ENCODE data around the gene RAD51B.

GRCh38 chr14:68154275-68154674 is 334.7 kb downstream of the RAD51B start:
- TF ChIP-seq, protein P1, sequence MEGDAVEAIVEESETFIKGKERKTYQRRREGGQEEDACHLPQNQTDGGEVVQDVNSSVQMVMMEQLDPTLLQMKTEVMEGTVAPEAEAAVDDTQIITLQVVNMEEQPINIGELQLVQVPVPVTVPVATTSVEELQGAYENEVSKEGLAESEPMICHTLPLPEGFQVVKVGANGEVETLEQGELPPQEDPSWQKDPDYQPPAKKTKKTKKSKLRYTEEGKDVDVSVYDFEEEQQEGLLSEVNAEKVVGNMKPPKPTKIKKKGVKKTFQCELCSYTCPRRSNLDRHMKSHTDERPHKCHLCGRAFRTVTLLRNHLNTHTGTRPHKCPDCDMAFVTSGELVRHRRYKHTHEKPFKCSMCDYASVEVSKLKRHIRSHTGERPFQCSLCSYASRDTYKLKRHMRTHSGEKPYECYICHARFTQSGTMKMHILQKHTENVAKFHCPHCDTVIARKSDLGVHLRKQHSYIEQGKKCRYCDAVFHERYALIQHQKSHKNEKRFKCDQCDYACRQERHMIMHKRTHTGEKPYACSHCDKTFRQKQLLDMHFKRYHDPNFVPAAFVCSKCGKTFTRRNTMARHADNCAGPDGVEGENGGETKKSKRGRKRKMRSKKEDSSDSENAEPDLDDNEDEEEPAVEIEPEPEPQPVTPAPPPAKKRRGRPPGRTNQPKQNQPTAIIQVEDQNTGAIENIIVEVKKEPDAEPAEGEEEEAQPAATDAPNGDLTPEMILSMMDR (IDR thresholded peaks at IDR 0.05 in 2 of 3, conservative IDR thresholded peaks at IDR 0.05 in 1 of 3; ENCODE audit: borderline replicate concordance in 1 of 3, insufficient read depth in 1 of 3, low read depth in 2 of 3, low read length in 2 of 3), result no peak
- no peak for TF ChIP-seq MAX (IDR thresholded peaks at IDR 0.05)
- TF ChIP-seq RAD21 (IDR thresholded peaks at IDR 0.05; ENCODE audit: low read depth), result no peak
- no peak for TF ChIP-seq SP1 (IDR thresholded peaks at IDR 0.05; ENCODE audit: low read depth)
- no peak for TF ChIP-seq CEBPB (IDR thresholded peaks at IDR 0.05; ENCODE audit: low read depth)
- no peak for TF ChIP-seq POLR2AphosphoS5 (IDR thresholded peaks at IDR 0.05; ENCODE audit: low read depth, low read length)
- no peak for TF ChIP-seq POLR2A (IDR thresholded peaks at IDR 0.05; ENCODE audit: borderline replicate concordance, extremely low read depth, insufficient read depth, insufficient read length)

All from HCT116 (cell line).